IPS DF 6.9 (cell line): ENCODE measurements around the gene FAAP100.

Source experiments
- DNase-seq: peaks from one replicate; pipeline ENCODE4 v3.0.0-alpha.2; 2013; ENCODE audit warnings: low read depth, low spot score
- H3K27ac ChIP-seq: one replicate; pipeline ENCODE4 v1.5.1; 2013; ENCODE audit warnings: low read length, control low read depth
- H3K27me3 ChIP-seq: 2 replicates; pipeline ENCODE4 v1.6.1; 2013; ENCODE audit warnings: mild to moderate bottlenecking, low read length; ENCODE audit not compliant: control insufficient read depth, insufficient read depth
- H3K36me3 ChIP-seq: 2 replicates; pipeline ENCODE4 v1.6.1; 2013; ENCODE audit warnings: low read length; ENCODE audit not compliant: control insufficient read depth, insufficient read depth
- H3K4me1 ChIP-seq: 2 replicates; pipeline ENCODE4 v1.6.1; 2013; ENCODE audit warnings: low read length; ENCODE audit not compliant: control insufficient read depth, insufficient read depth
- H3K4me3 ChIP-seq: 2 replicates; pipeline ENCODE4 v1.5.1; 2013; ENCODE audit warnings: mild to moderate bottlenecking, low read length
- H3K9me3 ChIP-seq: 2 replicates; pipeline ENCODE4 v1.6.1; 2013; ENCODE audit warnings: low read length, inconsistent platforms; ENCODE audit not compliant: control insufficient read depth, insufficient read depth
- WGBS: extraction: QIAGEN DNeasy Blood & Tissue Kit; methylation state at CpG from one replicate; pipeline ENCODE4 v1.1.7; 2013; ENCODE audit warnings: mixed read lengths, missing lambda C conversion rate; ENCODE audit not compliant: insufficient read length, insufficient coverage; 5-methylcytosine and 5-hydroxymethylcytosine counted together

The FAAP100 gene

GRCh38 chr17:81565231-81565630 is 13.1 kb upstream of the FAAP100 start:
- peaks cover 37% of the 10 kb centered on the region for H3K36me3 ChIP-seq
- no peak overlapping the region for H3K27ac ChIP-seq
- H3K9me3 ChIP-seq: no peaks in the 10 kb centered on the region
- H3K4me3 ChIP-seq: no peak overlapping the region
- no peak for DNase-seq
- no peaks in the 10 kb centered on the region for H3K27me3 ChIP-seq
- H3K4me1 ChIP-seq: no peaks in the 10 kb centered on the region
- WGBS: no CpG with 5 or more reads among the region's 16 CpGs

GRCh38 chr17:81564778-81565177 is 12.6 kb upstream of the FAAP100 start:
- DNase-seq: no peak
- Histone ChIP-seq H3K9me3 (no peaks in the 10 kb centered on the region), H3K36me3 (peaks cover 33% of the 10 kb centered on the region), H3K4me1 (no peaks in the 10 kb centered on the region), H3K27ac (no peak overlapping the region), H3K27me3 (no peaks in the 10 kb centered on the region), H3K4me3 (no peak overlapping the region)
- no CpG with 5 or more reads among the region's 17 CpGs for WGBS

DNA sequence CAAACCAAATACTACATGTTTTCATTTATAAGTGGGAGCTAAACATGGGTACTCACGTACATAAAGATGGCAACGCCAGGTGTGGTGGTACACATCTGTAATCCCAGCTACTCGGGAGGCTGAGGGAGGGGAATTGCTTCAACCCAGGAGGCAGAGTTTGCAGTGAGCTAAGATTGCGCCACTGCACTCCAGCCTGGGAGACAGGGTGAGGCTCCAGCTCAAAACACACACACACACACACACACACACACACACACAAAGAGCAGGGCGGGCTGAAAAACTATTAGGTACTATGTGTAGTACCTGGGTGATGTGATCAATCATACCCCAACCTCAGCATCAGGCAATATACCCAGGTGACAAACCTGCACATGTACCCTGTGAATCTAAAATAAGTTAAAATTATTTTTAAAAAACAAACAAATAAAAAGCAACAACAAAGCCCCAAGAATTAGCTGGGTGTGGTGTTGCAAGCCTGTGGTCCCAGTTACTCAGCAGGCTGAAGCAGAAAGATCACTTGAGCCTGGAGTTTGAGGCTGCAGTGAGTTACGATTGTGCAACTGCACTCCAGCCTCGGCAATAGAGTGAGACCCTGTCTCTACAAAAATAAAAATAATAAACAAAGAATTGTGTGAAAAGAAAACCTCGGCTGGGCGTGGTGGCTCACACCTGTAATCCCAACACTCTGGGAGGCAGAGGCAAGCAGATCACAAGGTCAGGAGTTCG is 11.9 kb upstream of the FAAP100 start:
- Histone ChIP-seq H3K36me3 (peaks cover 31% of the 10 kb centered on the region), H3K4me3 (no peak overlapping the region), H3K4me1 (no peaks in the 10 kb centered on the region), H3K9me3 (no peaks in the 10 kb centered on the region), H3K27me3 (no peaks in the 10 kb centered on the region), H3K27ac (no peak overlapping the region)
- no peak for DNase-seq
- WGBS: no CpG with 5 or more reads among the region's 10 CpGs

- Histone ChIP-seq H3K4me1 (no peaks in the 10 kb centered on the region), H3K27me3 (no peaks in the 10 kb centered on the region), H3K27ac (no peak overlapping the region), H3K9me3 (no peaks in the 10 kb centered on the region), H3K36me3 (peaks cover 28% of the 10 kb centered on the region), H3K4me3 (no peak overlapping the region)
- no peak for DNase-seq
- WGBS: no CpG with 5 or more reads among the region's 4 CpGs
Measured at GRCh38 chr17:81561494-81561885, 9.3 kb upstream of the FAAP100 start.

GRCh38 chr17:81558941-81559806 is 7.0 kb upstream of the FAAP100 start:
- no peak overlapping the region for H3K27ac ChIP-seq
- DNase-seq: no peak
- H3K36me3 ChIP-seq: peaks cover 11% of the 10 kb centered on the region
- no peak overlapping the region for H3K4me3 ChIP-seq
- no CpG with 5 or more reads among the region's 27 CpGs for WGBS
- H3K4me1 ChIP-seq: no peaks in the 10 kb centered on the region
- no peaks in the 10 kb centered on the region for H3K9me3 ChIP-seq
- H3K27me3 ChIP-seq: no peaks in the 10 kb centered on the region

DNA sequence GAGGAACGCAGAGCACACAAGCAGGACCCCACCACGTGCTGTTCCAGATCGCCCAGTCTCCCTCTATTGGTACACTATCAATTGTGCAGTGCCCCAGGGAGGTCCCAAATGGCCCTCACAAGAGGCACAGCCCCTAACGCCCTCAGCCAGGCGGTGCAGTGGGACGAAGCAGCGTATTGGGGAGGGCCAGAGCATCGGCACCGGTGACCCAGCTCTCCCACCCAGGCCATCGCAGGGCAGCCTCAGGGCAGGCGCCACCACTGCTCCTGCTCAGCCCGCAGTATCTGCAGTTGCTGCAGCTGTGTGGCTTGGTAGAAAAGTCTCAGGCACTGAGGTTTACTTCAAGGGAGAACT is 5.9 kb upstream of the FAAP100 start:
- no peak for DNase-seq
- H3K4me1 ChIP-seq: no peaks in the 10 kb centered on the region
- no CpG with 5 or more reads among the region's 12 CpGs for WGBS
- H3K4me3 ChIP-seq: no peak overlapping the region
- peaks cover 11% of the 10 kb centered on the region for H3K36me3 ChIP-seq
- H3K27ac ChIP-seq: no peak overlapping the region
- H3K9me3 ChIP-seq: no peaks in the 10 kb centered on the region
- no peaks in the 10 kb centered on the region for H3K27me3 ChIP-seq

DNA sequence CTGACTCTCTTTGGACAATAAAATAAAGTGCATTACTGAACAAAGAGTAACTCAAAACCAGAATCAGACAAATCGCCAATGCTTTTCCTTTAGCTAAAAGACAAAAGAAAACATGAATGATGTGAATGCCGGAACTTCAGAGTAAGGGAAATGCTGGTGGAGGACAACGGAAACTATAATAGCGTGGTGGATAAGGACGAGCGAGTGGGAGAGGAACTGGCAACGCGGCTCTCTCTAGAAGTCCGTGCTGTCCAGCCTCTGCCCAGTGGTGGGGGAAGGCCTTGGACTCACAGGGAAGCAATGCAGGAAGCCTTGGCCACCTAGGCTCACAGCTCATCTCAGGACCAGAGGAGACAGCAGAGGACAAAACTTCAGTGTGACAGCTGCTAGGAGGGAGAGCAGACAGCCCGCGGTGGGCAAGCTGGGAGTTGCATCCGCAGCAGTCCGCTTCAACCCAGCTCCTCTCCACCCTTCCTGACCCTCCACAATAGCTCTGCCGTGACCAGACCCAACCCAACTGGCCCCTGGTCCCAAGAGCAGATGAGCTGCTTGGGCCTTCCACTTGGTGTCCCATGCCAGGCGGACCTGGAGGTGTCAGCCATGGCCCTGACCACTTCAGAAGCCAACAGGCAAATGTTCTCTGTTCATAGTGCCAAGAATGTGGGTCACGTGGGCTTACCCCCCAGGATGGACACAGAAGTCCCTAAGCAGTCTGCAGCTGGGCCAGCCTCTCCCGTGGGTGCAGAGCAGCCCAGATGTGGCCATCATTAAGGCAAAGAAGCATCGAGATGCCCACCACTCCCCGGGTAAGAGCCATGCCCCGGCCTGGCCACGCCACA is 5.3 kb upstream of the FAAP100 start:
- H3K27ac ChIP-seq: no peak overlapping the region
- H3K27me3 ChIP-seq: no peaks in the 10 kb centered on the region
- no peaks in the 10 kb centered on the region for H3K4me1 ChIP-seq
- no peaks in the 10 kb centered on the region for H3K9me3 ChIP-seq
- no peak overlapping the region for H3K4me3 ChIP-seq
- WGBS: no CpG with 5 or more reads among the region's 21 CpGs
- peaks cover 11% of the 10 kb centered on the region for H3K36me3 ChIP-seq
- no peak for DNase-seq

- no peak overlapping the region for H3K27ac ChIP-seq
- peaks cover 11% of the 10 kb centered on the region for H3K36me3 ChIP-seq
- no peaks in the 10 kb centered on the region for H3K4me1 ChIP-seq
- no peak overlapping the region for H3K4me3 ChIP-seq
- no peak for DNase-seq
- no CpG with 5 or more reads among the region's 6 CpGs for WGBS
- no peaks in the 10 kb centered on the region for H3K9me3 ChIP-seq
- H3K27me3 ChIP-seq: no peaks in the 10 kb centered on the region
Measured at GRCh38 chr17:81556863-81557262, 4.7 kb upstream of the FAAP100 start.

DNA sequence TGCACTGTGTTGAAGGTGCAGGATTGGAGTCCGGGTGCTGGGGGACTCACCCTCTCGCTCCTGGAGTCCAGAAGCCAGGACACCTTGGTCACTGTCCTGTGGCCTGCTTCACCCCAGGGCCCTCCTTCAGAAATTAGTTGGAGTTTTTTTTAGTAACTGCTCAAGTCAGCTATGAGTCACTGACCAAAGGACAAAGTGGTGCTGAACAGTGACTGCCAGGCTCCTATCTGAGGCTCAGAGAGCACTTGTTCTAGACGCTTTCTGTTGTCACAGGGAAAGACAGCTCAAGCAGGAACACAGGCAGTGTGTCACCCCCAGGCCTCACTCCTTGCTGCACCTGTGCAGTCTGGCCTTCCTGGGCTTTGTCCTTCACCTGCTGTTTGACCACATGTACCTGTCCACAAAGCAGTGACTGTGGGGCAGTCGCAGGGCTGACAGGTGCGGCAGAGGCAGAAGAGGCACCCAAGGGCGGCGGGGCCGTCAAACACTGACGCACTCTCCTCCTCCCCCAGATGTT is 4.1 kb upstream of the FAAP100 start:
- no CpG with 5 or more reads among the region's 9 CpGs for WGBS
- no peaks in the 10 kb centered on the region for H3K27me3 ChIP-seq
- H3K4me1 ChIP-seq: 0 out of 2 replicates have a peak, but pooled peaks cover under 1% of the 10 kb centered on the region
- no peak for DNase-seq
- peaks cover 8% of the 10 kb centered on the region for H3K36me3 ChIP-seq
- no peak overlapping the region for H3K27ac ChIP-seq
- H3K4me3 ChIP-seq: no peak overlapping the region
- H3K9me3 ChIP-seq: no peaks in the 10 kb centered on the region

DNA sequence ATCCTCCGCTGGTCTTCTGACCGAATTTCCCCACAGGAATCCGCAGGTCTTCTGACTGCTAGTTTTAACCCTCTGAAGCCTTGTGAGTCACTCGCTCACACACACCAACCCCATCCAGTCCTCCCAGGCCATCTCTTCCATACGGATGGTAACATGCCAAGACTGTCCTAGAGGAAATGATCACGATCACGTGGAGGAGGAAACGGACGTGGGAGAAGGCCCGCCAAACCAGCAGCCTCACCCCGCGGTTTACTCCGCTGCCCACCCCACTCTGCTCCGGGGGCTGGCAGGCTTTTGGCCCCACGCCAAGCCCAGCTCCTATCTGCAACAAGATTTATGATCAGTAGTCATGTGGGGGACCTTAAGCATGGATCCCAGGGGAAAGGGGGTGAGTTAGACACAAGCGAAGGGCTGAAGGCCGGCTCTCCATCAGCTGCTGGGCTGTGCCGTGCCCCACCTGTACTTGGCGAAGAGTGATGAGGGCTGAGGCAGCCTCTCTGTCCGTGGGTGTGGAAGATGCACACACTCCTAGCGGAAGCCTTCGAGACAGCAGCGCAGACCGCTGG is 1.5 kb upstream of the FAAP100 start:
- no peak overlapping the region for H3K4me3 ChIP-seq
- WGBS: no CpG with 5 or more reads among the region's 24 CpGs
- H3K9me3 ChIP-seq: no peaks in the 10 kb centered on the region
- no peak for DNase-seq
- H3K27ac ChIP-seq: no peak overlapping the region
- H3K27me3 ChIP-seq: no peaks in the 10 kb centered on the region
- peaks cover 9% of the 10 kb centered on the region for H3K36me3 ChIP-seq
- H3K4me1 ChIP-seq: 0 out of 2 replicates have a peak, but pooled peaks cover 2% of the 10 kb centered on the region
